ENCODE results near the gene HIC1.
A peak's percentile ranks its signal among the peaks of the same experiment; 100 is the strongest.

HIC1 gene

DNA sequence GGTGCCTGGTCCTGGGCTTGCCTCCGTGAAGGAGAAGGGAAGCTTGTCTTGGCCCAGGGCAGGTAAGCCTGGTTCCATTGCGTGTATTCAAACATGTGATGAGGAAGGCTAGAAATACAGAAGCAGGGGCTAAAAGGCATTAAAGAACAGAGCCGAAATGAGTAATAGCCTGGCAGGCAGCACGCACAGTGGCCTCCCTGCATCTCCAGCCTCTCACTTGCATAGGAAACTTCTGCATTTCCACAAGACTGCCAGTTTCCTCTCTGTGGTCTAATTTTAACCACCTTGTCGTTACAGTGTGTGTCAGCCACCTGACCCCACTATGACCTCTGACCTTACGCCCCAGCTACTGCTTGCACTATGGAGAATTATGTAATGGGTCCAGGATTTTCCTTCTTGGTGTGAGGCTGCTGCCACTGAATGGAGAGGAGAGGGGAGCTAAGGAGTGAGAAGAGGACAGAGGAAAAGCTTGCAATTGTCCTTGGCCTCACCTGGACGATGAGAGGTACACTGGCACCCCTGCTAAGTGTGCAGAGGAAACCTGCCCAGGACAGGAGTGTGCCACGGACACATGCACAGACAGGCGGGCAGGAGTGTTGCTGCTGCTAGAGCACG is 32.8 kb downstream of the HIC1 start:
- H3K4me3 ChIP-seq (ENCODE audit: low read depth, low read length) = no peak overlapping the region
- TF ChIP-seq CTCF (conservative IDR thresholded peaks at IDR 0.05; ENCODE audit: low read depth, low read length) = no peak
- peak; percentile 66 for DNase-seq (ENCODE audit: low read depth)

DNA sequence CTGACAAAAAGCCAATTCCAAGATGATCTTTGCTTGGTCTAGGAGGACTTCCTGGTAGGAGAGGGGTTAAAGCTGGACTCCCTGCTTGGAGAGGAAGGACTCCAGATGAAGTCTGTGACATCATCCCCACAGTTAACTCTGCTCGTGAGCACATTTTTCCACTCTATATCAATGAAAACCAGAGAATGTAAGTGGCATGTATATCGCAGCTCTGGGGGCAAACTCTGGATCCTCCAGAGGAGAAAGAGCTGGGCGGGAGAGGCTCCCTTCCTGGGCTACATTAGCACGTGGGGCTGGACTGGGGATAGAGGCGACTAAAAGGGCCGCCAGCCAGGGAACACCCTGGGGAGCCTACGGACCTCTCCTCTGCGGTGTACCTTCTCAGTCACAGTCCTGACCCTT is 34.1 kb downstream of the HIC1 start:
- DNase-seq (ENCODE audit: low read depth) = peak; percentile 79
- TF ChIP-seq CTCF (conservative IDR thresholded peaks at IDR 0.05; ENCODE audit: low read depth, low read length) = no peak
- H3K4me3 ChIP-seq (ENCODE audit: low read depth, low read length) = peak overlapping the region; percentile 33

DNA sequence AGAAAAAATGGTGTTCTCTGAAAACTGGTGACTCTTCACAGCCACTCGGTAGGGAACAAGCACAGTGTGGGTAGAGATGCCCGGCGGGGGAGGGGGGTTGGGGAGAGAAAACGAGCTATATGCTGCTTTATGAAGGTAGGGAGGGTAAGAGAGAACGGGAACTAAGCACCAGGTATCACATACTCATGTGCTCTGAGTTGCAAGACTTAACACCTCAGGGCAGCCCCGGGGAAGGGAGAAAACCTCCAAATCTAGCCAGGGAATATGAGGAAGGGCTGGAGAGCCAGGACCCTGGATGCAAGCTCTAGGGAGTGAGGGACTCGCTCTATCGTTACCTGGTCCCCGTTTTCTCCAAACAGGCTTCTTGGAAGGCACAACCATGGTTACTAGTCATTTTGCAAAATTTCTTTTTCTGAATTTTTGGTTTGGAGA is 35.3 kb downstream of the HIC1 start:
- no peak for TF ChIP-seq CTCF (conservative IDR thresholded peaks at IDR 0.05; ENCODE audit: low read depth, low read length)
- H3K4me3 ChIP-seq (ENCODE audit: low read depth, low read length) = no peak overlapping the region
- DNase-seq (ENCODE audit: low read depth) = no peak

GRCh38 chr17:2090804-2091534 is 36.1 kb downstream of the HIC1 start:
- no peak overlapping the region for H3K4me3 ChIP-seq (ENCODE audit: low read depth, low read length)
- peak; percentile 96 for DNase-seq (ENCODE audit: low read depth)
- peak; percentile 68 for TF ChIP-seq CTCF (conservative IDR thresholded peaks at IDR 0.05; ENCODE audit: low read depth, low read length)

GRCh38 chr17:2092253-2092652 is 37.4 kb downstream of the HIC1 start:
- TF ChIP-seq CTCF (conservative IDR thresholded peaks at IDR 0.05; ENCODE audit: low read depth, low read length) = no peak
- no peak for DNase-seq (ENCODE audit: low read depth)
- no peak overlapping the region for H3K4me3 ChIP-seq (ENCODE audit: low read depth, low read length)

DNA sequence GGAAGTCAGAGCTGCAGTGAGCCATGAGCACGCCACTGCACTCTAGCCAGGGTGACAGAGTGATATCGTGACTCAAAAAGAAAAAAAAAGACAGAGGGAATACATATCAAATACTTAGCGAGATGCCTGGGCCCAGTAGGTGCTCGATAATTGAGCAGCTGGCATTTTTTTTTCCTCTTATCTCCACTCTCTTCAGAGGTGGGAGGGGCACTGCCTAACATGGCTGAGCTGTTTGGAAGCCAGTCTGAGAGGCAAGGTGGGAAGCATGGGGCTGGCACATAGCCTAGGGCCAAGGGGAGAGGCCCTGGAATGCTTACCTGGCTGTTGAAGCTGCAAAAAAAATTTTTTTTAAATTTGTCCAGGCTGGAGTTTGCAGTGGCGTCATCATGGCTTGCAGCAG is 38.4 kb downstream of the HIC1 start:
- H3K4me3 ChIP-seq (ENCODE audit: low read depth, low read length) = no peak overlapping the region
- DNase-seq (ENCODE audit: low read depth) = no peak
- no peak for TF ChIP-seq CTCF (conservative IDR thresholded peaks at IDR 0.05; ENCODE audit: low read depth, low read length)

Measured in choroid plexus epithelial cell (primary cell).